Keratinocyte (primary cell): ENCODE measurements around the gene SULT1A1. TPM values are rescaled to one million over a fixed set of nuclear protein-coding genes. Genes with fewer than 3 reads are reported as not detected.

Experiments used
- DNase-seq: peaks from one replicate; pipeline ENCODE4 v3.0.0-alpha.2; 2011; ENCODE audit warnings: low read depth, missing footprints, low spot score
- FAIRE-seq: peaks from 2 replicates; lab custom pipeline; 2011; peaks lifted over from hg19 to GRCh38; lab: Jason Lieb, UNC
- H2AFZ ChIP-seq: 2 replicates; pipeline ENCODE4 v1.6.0; 2012; ENCODE audit warnings: low read length, control low read depth, inconsistent platforms; ENCODE audit not compliant: control insufficient read depth
- H3K27ac ChIP-seq: 2 replicates; pipeline ENCODE4 v1.5.1; 2011; ENCODE audit warnings: low read length; ENCODE audit not compliant: control insufficient read depth, insufficient read depth
- H3K27me3 ChIP-seq: 3 replicates; pipeline ENCODE4 v1.6.0; 2011; ENCODE audit warnings: low read length; ENCODE audit not compliant: control insufficient read depth, insufficient read depth; ENCODE audit errors: extremely low read depth
- H3K36me3 ChIP-seq, 2 experiments: 2 replicates in 1 of 2; 3 replicates in 1 of 2; pipeline ENCODE4 v1.5.1; 2011; ENCODE audit warnings: low read length in 2 of 2, mild to moderate bottlenecking in 1 of 2; ENCODE audit not compliant: control insufficient read depth in 2 of 2, insufficient read depth in 2 of 2; ENCODE audit errors: extremely low read depth in 1 of 2
- H3K4me1 ChIP-seq: 3 replicates; pipeline ENCODE4 v1.5.1; 2011; ENCODE audit warnings: low read length; ENCODE audit not compliant: control insufficient read depth, insufficient read depth; ENCODE audit errors: extremely low read depth
- H3K4me2 ChIP-seq: 3 replicates; pipeline ENCODE4 v1.6.0; 2011; ENCODE audit warnings: low read depth, low read length; ENCODE audit not compliant: control insufficient read depth, insufficient read depth; ENCODE audit errors: extremely low read depth
- H3K4me3 ChIP-seq, 3 experiments: fragments of 200-600 bp in 1 of 3; sonication (generic) in 1 of 3; 2 replicates in 2 of 3; 3 replicates in 1 of 3; pipeline ENCODE4 v1.5.1; 2011 to 2016; ENCODE audit warnings: low read length in 3 of 3, mild to moderate bottlenecking in 3 of 3, control low read depth in 2 of 3, inconsistent platforms in 1 of 3, low read depth in 1 of 3, mixed read lengths in 1 of 3, mixed run types in 1 of 3, moderate library complexity in 1 of 3; ENCODE audit not compliant: control insufficient read depth in 2 of 3, insufficient read depth in 2 of 3; ENCODE audit errors: extremely low read depth in 1 of 3
- H3K79me2 ChIP-seq: 2 replicates; pipeline ENCODE4 v1.6.0; 2012; ENCODE audit warnings: low read length; ENCODE audit not compliant: control insufficient read depth, insufficient read depth
- H3K9ac ChIP-seq: 3 replicates; pipeline ENCODE4 v1.6.0; 2011; ENCODE audit warnings: low read length; ENCODE audit not compliant: control insufficient read depth, insufficient read depth; ENCODE audit errors: extremely low read depth
- H3K9me1 ChIP-seq: 3 replicates; pipeline ENCODE4 v1.6.0; 2011; ENCODE audit warnings: low read length; ENCODE audit not compliant: control insufficient read depth, insufficient read depth; ENCODE audit errors: extremely low read depth
- H3K9me3 ChIP-seq: 2 replicates; pipeline ENCODE4 v1.5.1; 2012; ENCODE audit warnings: low read depth, low read length; ENCODE audit not compliant: control insufficient read depth
- H4K20me1 ChIP-seq: 3 replicates; pipeline ENCODE4 v1.6.0; 2011; ENCODE audit warnings: low read length; ENCODE audit not compliant: control insufficient read depth, insufficient read depth; ENCODE audit errors: extremely low read depth
- CTCF ChIP-seq, 3 experiments: IDR thresholded peaks in 1 of 3; conservative IDR thresholded peaks in 1 of 3; optimal IDR thresholded peaks in 1 of 3; 2 replicates in 2 of 3; 3 replicates in 1 of 3; pipeline versions ENCODE3 to v1.5.1; 2011; ENCODE audit warnings: low read length in 3 of 3, mild to moderate bottlenecking in 3 of 3, moderate library complexity in 2 of 3, control low read depth in 1 of 3, inconsistent platforms in 1 of 3; ENCODE audit not compliant: insufficient read depth in 2 of 3; ENCODE audit errors: extremely low read depth in 1 of 3
- EZH2 ChIP-seq: IDR thresholded peaks from one replicate; pipeline ENCODE4 v1.6.1; 2012; ENCODE audit warnings: inconsistent platforms, mild to moderate bottlenecking, low read length, moderate library complexity
- dilution Hi-C: fragments of 300-500 bp; cut with MboI; formaldehyde crosslinking; loops from one replicate; pipeline ENCODE4 v1.7.0; 2020; ENCODE audit warnings: low sequenced_read_pairs; ENCODE audit not compliant: extremely low pct_ligation_motif_present
- polyA plus RNA-seq, 5 experiments: library from polyadenylated mRNA; depleted of rRNA in 3 of 5; stranded (reverse) in 3 of 5; stranded (forward) in 1 of 5; unstranded in 1 of 5; fragments of >200 nt; gene quantifications; 1 replicate in 1 of 5; 2 replicates in 3 of 5; 3 replicates in 1 of 5; pipeline versions ENCODE4 v1.2.1 to v1.2.3, GENCODE V29; 2011 to 2012; ENCODE audit warnings: missing spikeins in 2 of 5, low read depth in 1 of 5, low replicate concordance in 1 of 5

The SULT1A1 gene
- polyA plus RNA-seq, 1 donor (not counting 4 experiments of a cell fraction or from before 2014, with no cell fraction given), result 1.6 TPM

- H3K9me1 ChIP-seq, result no peaks in the 10 kb centered on the region
- FAIRE-seq (no peak), DNase-seq (no peak)
- dilution Hi-C loops, result no loop called here
- peaks cover 0 to 6% of the 10 kb centered on the region in 2 experiments for H3K36me3 ChIP-seq
- H3K27ac ChIP-seq, result no peak overlapping the region
- H3K4me3 ChIP-seq, result no peak overlapping the region
- no peaks in the 10 kb centered on the region for H3K79me2 ChIP-seq
- no peak overlapping the region for H3K4me2 ChIP-seq
- H2AFZ ChIP-seq, result no peak overlapping the region
- TF ChIP-seq CTCF (optimal IDR thresholded peaks at IDR 0.05 in 1 of 3, IDR thresholded peaks at IDR 0.05 in 1 of 3, conservative IDR thresholded peaks at IDR 0.05 in 1 of 3; ENCODE audit: extremely low read depth in 1 of 3, insufficient read depth in 2 of 3, low read length in 3 of 3) (no peak), EZH2 (no peak)
- H4K20me1 ChIP-seq, result no peaks in the 10 kb centered on the region
- no peaks in the 10 kb centered on the region for H3K9me3 ChIP-seq
- no peaks in the 10 kb centered on the region for H3K27me3 ChIP-seq
- H3K4me1 ChIP-seq, result no peaks in the 10 kb centered on the region
- H3K9ac ChIP-seq, result no peak overlapping the region
These were observed 16.8 kb downstream of the SULT1A1 start for GRCh38 chr16:28592979-28593553.

- dilution Hi-C loops, result no loop called here
- no peak for DNase-seq
- Histone ChIP-seq H3K79me2 (no peaks in the 10 kb centered on the region), H3K9me3 (no peaks in the 10 kb centered on the region), H3K27me3 (no peaks in the 10 kb centered on the region), H2AFZ (no peak overlapping the region), H3K4me3 (no peak overlapping the region), H3K36me3 (peaks cover 0 to 6% of the 10 kb centered on the region in 2 experiments), H3K9ac (no peak overlapping the region), H3K4me2 (no peak overlapping the region), H3K27ac (no peak overlapping the region), H3K4me1 (peaks cover 1% of the 10 kb centered on the region), H4K20me1 (no peaks in the 10 kb centered on the region), H3K9me1 (no peaks in the 10 kb centered on the region)
- FAIRE-seq, result no peak
- no peak for TF ChIP-seq CTCF (optimal IDR thresholded peaks at IDR 0.05 in 1 of 3, IDR thresholded peaks at IDR 0.05 in 1 of 3, conservative IDR thresholded peaks at IDR 0.05 in 1 of 3; ENCODE audit: extremely low read depth in 1 of 3, insufficient read depth in 2 of 3, low read length in 3 of 3)
- TF ChIP-seq EZH2, result no peak
These were observed 17.3 kb downstream of the SULT1A1 start for GRCh38 chr16:28592511-28592910.
